GM21447 (cell line): ENCODE results near the gene ABHD12B.
"Not testable (repeated sequence)": the region's sequence is repeated elsewhere in the genome, so short reads cannot be mapped to it uniquely, and the experiment has no call there.

Source experiments
- ATAC-seq: cut with Tn5 transposase; IDR thresholded peaks from one replicate; pipeline ENCODE4 v1.9.1; 2021; ENCODE audit not compliant: unreplicated experiment

Gene ABHD12B

GRCh38 chr14:50892255-50892654 lies 20.4 kb downstream of the ABHD12B start:
- no peak for ATAC-seq

GRCh38 chr14:50896421-50896820 lies 24.6 kb downstream of the ABHD12B start:
- not testable (repeated sequence) for ATAC-seq

GRCh38 chr14:50897005-50897404 lies 25.2 kb downstream of the ABHD12B start:
- ATAC-seq: not testable (repeated sequence)

- no peak for ATAC-seq
Observed at GRCh38 chr14:50897658-50898175, 25.9 kb downstream of the ABHD12B start.

GRCh38 chr14:50901361-50901760 lies 29.5 kb downstream of the ABHD12B start:
- ATAC-seq: no peak

- no peak for ATAC-seq
Observed at GRCh38 chr14:50904719-50905118, 32.9 kb downstream of the ABHD12B start.

- no peak for ATAC-seq
Observed at GRCh38 chr14:50906326-50907065, 34.6 kb downstream of the ABHD12B start.

- no peak for ATAC-seq
Observed at GRCh38 chr14:50910495-50911420, 38.9 kb downstream of the ABHD12B start.

GRCh38 chr14:50917449-50917848 lies 45.6 kb downstream of the ABHD12B start:
- ATAC-seq: no peak

- ATAC-seq: not testable (repeated sequence)
Observed at GRCh38 chr14:50919524-50919923, 47.7 kb downstream of the ABHD12B start.

GRCh38 chr14:50920482-50921230 lies 48.8 kb downstream of the ABHD12B start:
- ATAC-seq: no peak

- ATAC-seq: no peak
Observed at GRCh38 chr14:50922803-50923202, 51.0 kb downstream of the ABHD12B start.

- no peak for ATAC-seq
Observed at GRCh38 chr14:50924236-50924635, 52.4 kb downstream of the ABHD12B start.

GRCh38 chr14:50924843-50925242 lies 53.0 kb downstream of the ABHD12B start:
- ATAC-seq: no peak

GRCh38 chr14:50926851-50927386 lies 55.1 kb downstream of the ABHD12B start:
- no peak for ATAC-seq

GRCh38 chr14:50928002-50928635 lies 56.3 kb downstream of the ABHD12B start:
- no peak for ATAC-seq

- ATAC-seq: no peak
Observed at GRCh38 chr14:50929506-50929905, 57.7 kb downstream of the ABHD12B start.

- no peak for ATAC-seq
Observed at GRCh38 chr14:50931559-50931958, 59.7 kb downstream of the ABHD12B start.

GRCh38 chr14:50932156-50932555 lies 60.3 kb downstream of the ABHD12B start:
- no peak for ATAC-seq
